ENCODE data around the gene AP1G1. TPM values are rescaled to one million over a fixed set of nuclear protein-coding genes. Genes with fewer than 3 reads are reported as not detected.
A peak's percentile ranks its signal among the peaks of the same experiment; 100 is the strongest.

The AP1G1 gene
- total RNA-seq, 1 donor from 2014 or later = 62.7 TPM

GRCh38 chr16:71723537-71724319, 84.9 kb downstream of the AP1G1 start:
- Mint-ChIP-seq H3K27me3 (ENCODE audit: low read depth) (no peaks in the 10 kb centered on the region), H3K9me3 (ENCODE audit: low read depth) (no peaks in the 10 kb centered on the region), H3K4me1 (ENCODE audit: low read depth) (peaks cover 21% of the 10 kb centered on the region), H3K36me3 (ENCODE audit: low read depth) (no peaks in the 10 kb centered on the region), H3K4me3 (ENCODE audit: unreplicated experiment) (peak overlapping the region; percentile 73), H3K27ac (ENCODE audit: unreplicated experiment) (no peak overlapping the region)
- TF ChIP-seq CTCF (IDR thresholded peaks at IDR 0.05) = no peak
- DNase-seq (ENCODE audit: low spot score) = no peak

DNA sequence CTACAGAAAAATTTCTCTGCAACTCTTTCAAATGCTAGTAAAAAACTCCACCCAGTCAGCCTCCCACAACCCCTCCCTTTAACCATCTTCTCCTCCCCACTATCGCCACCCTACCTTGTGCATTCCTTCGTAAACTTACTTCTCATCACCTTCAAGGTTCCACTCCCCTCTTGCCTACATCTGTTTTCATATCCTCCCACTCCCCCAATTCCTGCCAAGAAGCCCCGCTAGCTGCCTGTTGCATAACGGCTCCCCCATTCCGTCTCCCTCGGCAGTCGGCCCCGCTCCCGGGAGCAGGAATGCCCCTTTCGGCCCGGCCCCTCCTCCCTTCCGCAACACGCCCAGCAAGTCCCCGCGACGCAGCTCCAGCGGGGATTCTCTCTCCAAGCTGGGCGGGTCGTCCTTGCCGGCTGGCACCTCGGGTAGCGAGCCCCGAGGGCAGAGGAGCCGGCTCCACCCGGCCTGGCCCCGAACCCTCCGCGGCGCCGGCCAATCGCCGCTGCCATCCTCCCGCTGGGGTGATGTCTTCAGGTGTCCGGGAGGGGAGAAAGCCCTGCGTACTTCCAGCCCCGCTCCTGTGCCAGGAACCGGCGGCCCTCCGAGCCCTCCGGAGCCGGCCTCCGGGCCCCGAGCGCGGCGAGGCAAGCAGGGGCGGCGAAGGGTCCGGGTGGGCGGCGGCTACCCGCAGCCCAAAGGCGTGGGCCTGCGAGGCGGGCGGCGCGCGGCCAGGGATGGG, 85.7 kb downstream of the AP1G1 start:
- no peaks in the 10 kb centered on the region for H3K9me3 Mint-ChIP-seq (ENCODE audit: low read depth)
- TF ChIP-seq CTCF (IDR thresholded peaks at IDR 0.05) = peak; percentile 12
- DNase-seq (ENCODE audit: low spot score) = peak; percentile 94
- H3K27me3 Mint-ChIP-seq (ENCODE audit: low read depth) = no peaks in the 10 kb centered on the region
- H3K27ac Mint-ChIP-seq (ENCODE audit: unreplicated experiment) = peak overlapping the region; percentile 92
- H3K4me1 Mint-ChIP-seq (ENCODE audit: low read depth) = peaks cover 21% of the 10 kb centered on the region
- no peaks in the 10 kb centered on the region for H3K36me3 Mint-ChIP-seq (ENCODE audit: low read depth)
- peak overlapping the region; percentile 94 for H3K4me3 Mint-ChIP-seq (ENCODE audit: unreplicated experiment)

GRCh38 chr16:71721066-71721740, 87.4 kb downstream of the AP1G1 start:
- Mint-ChIP-seq H3K9me3 (ENCODE audit: low read depth) (no peaks in the 10 kb centered on the region), H3K27ac (ENCODE audit: unreplicated experiment) (no peak overlapping the region), H3K4me1 (ENCODE audit: low read depth) (peaks cover 25% of the 10 kb centered on the region), H3K27me3 (ENCODE audit: low read depth) (no peaks in the 10 kb centered on the region), H3K36me3 (ENCODE audit: low read depth) (no peaks in the 10 kb centered on the region), H3K4me3 (ENCODE audit: unreplicated experiment) (no peak overlapping the region)
- DNase-seq (ENCODE audit: low spot score) = no peak
- no peak for TF ChIP-seq CTCF (IDR thresholded peaks at IDR 0.05)

- Mint-ChIP-seq H3K4me1 (ENCODE audit: low read depth) (peaks cover 28% of the 10 kb centered on the region), H3K27ac (ENCODE audit: unreplicated experiment) (no peak overlapping the region)
These were observed 96.1 kb downstream of the AP1G1 start for GRCh38 chr16:71712501-71712900.

More at GRCh38 chr16:71712501-71712900, 96.1 kb downstream of the AP1G1 start:
- Mint-ChIP-seq H3K27me3 (ENCODE audit: low read depth) (no peaks in the 10 kb centered on the region), H3K9me3 (ENCODE audit: low read depth) (no peaks in the 10 kb centered on the region), H3K36me3 (ENCODE audit: low read depth) (no peaks in the 10 kb centered on the region), H3K4me3 (ENCODE audit: unreplicated experiment) (no peak overlapping the region)
- TF ChIP-seq CTCF (IDR thresholded peaks at IDR 0.05) = no peak
- no peak for DNase-seq (ENCODE audit: low spot score)

Measured in chondrocyte (in vitro differentiated cells).